SU-DHL-6 (cell line): ENCODE data around the gene OTUD4.

Experiments
- H2AFZ ChIP-seq: fragments of 200-600 bp; sonication (generic); 2 replicates; pipeline ENCODE4 v1.6.1; 2014; ENCODE audit warnings: low read depth, mild to moderate bottlenecking, moderate library complexity, mixed read lengths, antibody characterized with exemption, low read length; ENCODE audit not compliant: severe bottlenecking
- H3F3A ChIP-seq: fragments of 200-600 bp; shearing (Covaris generic); 2 replicates; pipeline ENCODE4 v1.6.0; 2016; ENCODE audit warnings: antibody characterized with exemption, mild to moderate bottlenecking; ENCODE audit not compliant: insufficient read depth
- H3K27ac ChIP-seq: fragments of 200-600 bp; sonication (generic); 2 replicates; pipeline ENCODE4 v1.5.1; 2016; ENCODE audit warnings: low read depth, mild to moderate bottlenecking, low read length, moderate library complexity, mixed read lengths
- H3K27me3 ChIP-seq: fragments of 200-600 bp; sonication (generic), shearing (Covaris generic); 2 replicates; pipeline ENCODE4 v1.6.0; 2014; ENCODE audit warnings: mild to moderate bottlenecking, low read length
- H3K36me3 ChIP-seq: fragments of 200-600 bp; sonication (generic); 2 replicates; pipeline ENCODE4 v1.6.1; 2014; ENCODE audit warnings: mild to moderate bottlenecking, low read length, mixed read lengths
- H3K4me2 ChIP-seq: fragments of 300-600, 200-600 bp; shearing (Covaris generic), sonication (generic); 2 replicates; pipeline ENCODE4 v1.6.0; 2014; ENCODE audit warnings: low read length, low read depth, mild to moderate bottlenecking; ENCODE audit not compliant: poor library complexity, severe bottlenecking
- H3K4me3 ChIP-seq: fragments of 200-600 bp; sonication (generic); 2 replicates; pipeline ENCODE4 v1.5.1; 2014; ENCODE audit warnings: antibody characterized with exemption, low read length, mild to moderate bottlenecking, mixed read lengths; ENCODE audit not compliant: insufficient read depth, poor library complexity, severe bottlenecking
- H3K79me2 ChIP-seq: fragments of 200-600 bp; sonication (generic); 2 replicates; pipeline ENCODE4 v1.6.1; 2014; ENCODE audit warnings: mild to moderate bottlenecking, low read length, moderate library complexity; ENCODE audit not compliant: insufficient read depth
- H3K9ac ChIP-seq: fragments of 200-600 bp; sonication (generic); 2 replicates; pipeline ENCODE4 v1.7.0; 2014; ENCODE audit warnings: mild to moderate bottlenecking, low read length
- H3K9me2 ChIP-seq: fragments of 200-600 bp; sonication (generic); replicated peaks from 2 replicates; pipeline ENCODE4 v1.6.1; 2014; ENCODE audit warnings: low read length; ENCODE audit not compliant: insufficient read depth
- H3K9me3 ChIP-seq: fragments of 200-600 bp; sonication (generic); 2 replicates; pipeline ENCODE4 v1.6.1; 2014; ENCODE audit warnings: low read length, mixed read lengths; ENCODE audit not compliant: insufficient read depth
- H4K20me1 ChIP-seq: fragments of 200-600 bp; sonication (generic); 2 replicates; pipeline ENCODE4 v1.6.1; 2014; ENCODE audit warnings: low read depth, mild to moderate bottlenecking, antibody characterized with exemption, low read length, moderate library complexity, mixed read lengths
- EZH2phosphoT487 ChIP-seq: fragments of 200-600 bp; sonication (generic), shearing (Covaris generic); conservative IDR thresholded peaks from 2 replicates; pipeline ENCODE4 v1.6.1; 2018; ENCODE audit warnings: mild to moderate bottlenecking, antibody characterized with exemption, low read length, moderate library complexity, mixed read lengths
- TF ChIP-seq, protein P1 (sequence below): fragments of 200-600 bp; sonication (generic); IDR thresholded peaks from one replicate; pipeline ENCODE4 v1.5.1; 2017; ENCODE audit warnings: antibody characterized with exemption, mild to moderate bottlenecking, low read length, moderate library complexity; ENCODE audit not compliant: insufficient read depth, poor library complexity, severe bottlenecking

The OTUD4 gene

DNA sequence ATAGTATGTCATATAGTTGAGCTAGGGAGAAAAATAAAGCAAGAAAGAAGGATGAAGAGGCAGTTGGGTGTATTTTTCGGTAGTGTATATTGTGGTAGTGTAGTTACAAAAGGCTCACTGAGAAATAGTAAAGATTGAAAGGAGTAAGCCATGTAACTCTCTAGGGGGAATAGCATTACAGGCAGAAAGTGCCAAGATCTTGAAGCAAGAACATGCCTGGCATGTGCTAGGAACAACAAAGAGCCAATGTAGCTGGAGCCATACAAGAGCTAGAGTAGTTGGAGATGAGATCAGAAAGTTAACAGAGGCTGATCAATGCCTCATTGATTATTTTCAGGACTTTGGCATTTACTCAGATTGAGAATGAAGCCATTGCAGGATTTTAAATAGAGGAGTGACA lies 79.3 kb downstream of the OTUD4 start:
- no peaks in the 10 kb centered on the region for H3K9me2 ChIP-seq
- no peaks in the 10 kb centered on the region for H3K27me3 ChIP-seq
- H4K20me1 ChIP-seq = peaks cover 34% of the 10 kb centered on the region; the same call in 1 of the 2 replicates
- H2AFZ ChIP-seq = no peak overlapping the region
- TF ChIP-seq EZH2phosphoT487 = no peak
- TF ChIP-seq, protein P1, sequence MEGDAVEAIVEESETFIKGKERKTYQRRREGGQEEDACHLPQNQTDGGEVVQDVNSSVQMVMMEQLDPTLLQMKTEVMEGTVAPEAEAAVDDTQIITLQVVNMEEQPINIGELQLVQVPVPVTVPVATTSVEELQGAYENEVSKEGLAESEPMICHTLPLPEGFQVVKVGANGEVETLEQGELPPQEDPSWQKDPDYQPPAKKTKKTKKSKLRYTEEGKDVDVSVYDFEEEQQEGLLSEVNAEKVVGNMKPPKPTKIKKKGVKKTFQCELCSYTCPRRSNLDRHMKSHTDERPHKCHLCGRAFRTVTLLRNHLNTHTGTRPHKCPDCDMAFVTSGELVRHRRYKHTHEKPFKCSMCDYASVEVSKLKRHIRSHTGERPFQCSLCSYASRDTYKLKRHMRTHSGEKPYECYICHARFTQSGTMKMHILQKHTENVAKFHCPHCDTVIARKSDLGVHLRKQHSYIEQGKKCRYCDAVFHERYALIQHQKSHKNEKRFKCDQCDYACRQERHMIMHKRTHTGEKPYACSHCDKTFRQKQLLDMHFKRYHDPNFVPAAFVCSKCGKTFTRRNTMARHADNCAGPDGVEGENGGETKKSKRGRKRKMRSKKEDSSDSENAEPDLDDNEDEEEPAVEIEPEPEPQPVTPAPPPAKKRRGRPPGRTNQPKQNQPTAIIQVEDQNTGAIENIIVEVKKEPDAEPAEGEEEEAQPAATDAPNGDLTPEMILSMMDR = no peak
- H3K27ac ChIP-seq = no peak overlapping the region
- peak overlapping the region; percentile 97 for H3K4me2 ChIP-seq
- no peak overlapping the region for H3K9ac ChIP-seq
- H3K79me2 ChIP-seq = peaks cover 86% of the 10 kb centered on the region
- H3F3A ChIP-seq = peaks cover 4% of the 10 kb centered on the region; the same call in 1 of the 2 replicates
- no peaks in the 10 kb centered on the region for H3K9me3 ChIP-seq
- no peak overlapping the region for H3K4me3 ChIP-seq
- H3K36me3 ChIP-seq = peaks cover 27% of the 10 kb centered on the region

DNA sequence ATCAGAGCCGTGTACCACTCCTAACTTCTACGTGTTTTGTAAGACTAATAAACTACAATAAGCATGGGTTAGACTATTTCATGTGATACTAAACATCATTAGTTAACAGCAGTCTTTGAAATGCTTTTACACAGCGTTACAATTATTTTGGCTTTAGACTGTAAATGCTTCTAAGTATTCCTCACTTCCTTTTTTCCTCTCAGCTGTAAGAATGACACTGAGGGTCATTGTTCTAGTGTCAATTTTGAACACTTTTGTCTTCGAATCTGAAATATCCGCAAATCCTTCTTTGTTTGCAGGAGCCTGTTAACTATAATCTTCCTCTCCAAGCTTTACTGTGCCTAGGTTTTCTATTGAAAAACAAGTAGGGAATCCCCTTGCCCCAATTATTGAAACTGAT lies 80.7 kb downstream of the OTUD4 start:
- Histone ChIP-seq H3K36me3 (peaks cover 17% of the 10 kb centered on the region), H3K9ac (peak overlapping the region; percentile 82), H3K4me2 (peak overlapping the region; percentile 97), H3K4me3 (peak overlapping the region; percentile 85), H3K27ac (no peak overlapping the region), H3F3A (no peaks in the 10 kb centered on the region), H3K27me3 (no peaks in the 10 kb centered on the region), H2AFZ (no peak overlapping the region), H4K20me1 (peaks cover 31% of the 10 kb centered on the region; the same call in 1 of the 2 replicates), H3K79me2 (peaks cover 87% of the 10 kb centered on the region), H3K9me3 (no peaks in the 10 kb centered on the region), H3K9me2 (no peaks in the 10 kb centered on the region)
- TF ChIP-seq EZH2phosphoT487 = no peak
- TF ChIP-seq, protein P1 = no peak

DNA sequence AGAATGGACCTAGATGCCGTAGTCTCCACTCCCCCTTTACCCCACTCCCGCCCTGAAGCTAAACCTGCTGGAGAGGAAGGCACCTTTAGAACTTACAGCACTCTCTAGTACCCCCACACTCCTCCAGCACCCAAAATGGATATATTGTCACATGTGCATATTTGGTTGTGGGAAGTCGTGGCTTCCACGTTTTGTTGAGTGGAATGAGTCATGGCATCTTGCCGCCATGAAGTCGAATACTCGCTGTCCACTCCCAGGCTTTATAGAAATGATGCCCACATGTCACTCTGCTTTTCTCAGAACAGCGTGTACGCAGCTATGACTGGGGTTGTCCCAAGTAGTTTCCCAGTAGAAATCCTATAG lies 81.7 kb downstream of the OTUD4 start:
- H3K36me3 ChIP-seq = peaks cover 18% of the 10 kb centered on the region
- peak overlapping the region; percentile 59 for H3K27ac ChIP-seq
- no peaks in the 10 kb centered on the region for H3F3A ChIP-seq
- peak overlapping the region; percentile 52 for H2AFZ ChIP-seq
- H3K4me2 ChIP-seq = peak overlapping the region; percentile 97
- peak overlapping the region; percentile 82 for H3K9ac ChIP-seq
- TF ChIP-seq EZH2phosphoT487 = no peak
- TF ChIP-seq, protein P1 = no peak
- no peaks in the 10 kb centered on the region for H3K9me2 ChIP-seq
- peaks cover 87% of the 10 kb centered on the region for H3K79me2 ChIP-seq
- H3K4me3 ChIP-seq = peak overlapping the region; percentile 85
- no peaks in the 10 kb centered on the region for H3K27me3 ChIP-seq
- no peaks in the 10 kb centered on the region for H3K9me3 ChIP-seq
- peaks cover 26% of the 10 kb centered on the region; the same call in 1 of the 2 replicates for H4K20me1 ChIP-seq
